ENCODE results near the gene SHQ1.

GRCh38 chr3:72721683-72722381, 126.4 kb downstream of the SHQ1 start:
- TF ChIP-seq POLR2A (IDR thresholded peaks at IDR 0.05; ENCODE audit: low read depth, low read length) (no peak), POLR2AphosphoS5 (IDR thresholded peaks at IDR 0.05; ENCODE audit: low read depth, low read length) (no peak), TAF1 (IDR thresholded peaks at IDR 0.05; ENCODE audit: borderline replicate concordance, low read depth, low read length) (no peak)

Data from GM12892 (cell line).